NCI-H524 (cell line): ENCODE measurements around the gene CNPY3.
"Not testable (repeated sequence)": the region's sequence is repeated elsewhere in the genome, so short reads cannot be mapped to it uniquely, and the experiment has no call there.

Experiments used
- DNase-seq, 2 experiments: peaks; one replicate each; lab custom pipeline; 2025; lab: John Stamatoyannopoulos, UW

CNPY3 gene

DNA sequence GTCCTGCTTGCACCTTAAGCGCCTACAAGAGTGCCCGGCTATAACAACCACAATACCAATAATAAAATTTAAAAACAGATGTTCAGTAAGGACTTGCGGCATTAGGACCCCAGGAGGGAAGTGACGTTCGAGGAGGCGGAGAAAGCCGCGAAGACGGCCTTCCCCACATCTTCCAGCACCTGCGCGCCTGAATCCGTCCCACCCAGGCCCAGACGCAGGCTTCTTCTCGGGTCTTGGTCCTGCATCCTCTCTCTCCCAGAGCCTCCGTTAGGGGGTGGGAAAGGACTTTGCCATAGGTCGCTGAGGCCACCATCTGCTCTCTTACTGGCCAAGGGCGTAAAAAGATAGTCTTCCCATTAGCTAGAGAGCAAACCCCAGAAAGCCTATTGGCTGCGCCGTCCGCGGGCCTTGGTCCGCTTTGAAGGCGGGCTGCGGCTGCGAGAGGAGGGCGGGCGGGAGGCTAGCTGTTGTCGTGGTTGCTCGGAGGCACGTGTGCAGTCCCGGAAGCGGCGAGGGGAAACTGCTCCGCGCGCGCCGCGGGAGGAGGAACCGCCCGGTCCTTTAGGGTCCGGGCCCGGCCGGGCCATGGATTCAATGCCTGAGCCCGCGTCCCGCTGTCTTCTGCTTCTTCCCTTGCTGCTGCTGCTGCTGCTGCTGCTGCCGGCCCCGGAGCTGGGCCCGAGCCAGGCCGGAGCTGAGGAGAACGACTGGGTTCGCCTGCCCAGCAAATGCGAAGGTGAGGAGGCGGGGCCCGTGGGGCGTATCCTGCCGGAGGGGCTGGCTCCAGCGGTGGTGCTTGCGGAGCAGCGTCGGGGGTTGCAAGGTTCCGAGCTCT lies at the start of gene CNPY3:
Gene CNPY3, plus strand, starts transcription at position 495 of the 835 bp plus-strand sequence. Its CDS starts 91 bp downstream, at position 586.
- DNase-seq, result peak; percentile 97 to 99

DNA sequence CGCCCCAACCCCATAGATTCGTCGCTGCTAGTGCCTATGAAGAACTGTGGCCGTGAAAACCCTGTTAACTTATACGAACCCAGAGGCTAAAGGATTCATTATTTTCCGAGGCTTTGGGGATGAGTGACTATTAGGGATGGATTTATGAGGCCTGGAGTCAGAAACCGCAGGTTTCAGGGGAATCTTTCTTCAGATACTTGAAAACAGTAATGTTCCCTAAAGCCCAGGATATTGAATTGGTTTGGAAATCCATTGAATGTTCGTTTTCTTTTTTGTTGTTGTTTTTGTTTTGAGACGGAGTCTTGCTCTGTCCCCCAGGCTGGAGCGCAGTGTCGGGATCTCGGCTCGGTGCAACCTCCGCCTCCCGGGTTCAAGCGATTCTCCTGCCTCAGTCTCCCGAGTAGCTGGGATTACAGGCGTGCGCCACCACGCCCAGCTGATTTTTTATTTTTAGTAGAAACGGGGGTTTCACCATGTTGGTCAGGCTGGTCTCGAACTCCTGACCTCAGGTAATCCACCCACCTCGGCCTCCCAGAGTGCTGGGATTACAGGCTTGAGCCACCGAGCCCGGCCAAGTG lies 49.0 kb upstream of the CNPY3 start:
- not testable (repeated sequence) for DNase-seq

DNA sequence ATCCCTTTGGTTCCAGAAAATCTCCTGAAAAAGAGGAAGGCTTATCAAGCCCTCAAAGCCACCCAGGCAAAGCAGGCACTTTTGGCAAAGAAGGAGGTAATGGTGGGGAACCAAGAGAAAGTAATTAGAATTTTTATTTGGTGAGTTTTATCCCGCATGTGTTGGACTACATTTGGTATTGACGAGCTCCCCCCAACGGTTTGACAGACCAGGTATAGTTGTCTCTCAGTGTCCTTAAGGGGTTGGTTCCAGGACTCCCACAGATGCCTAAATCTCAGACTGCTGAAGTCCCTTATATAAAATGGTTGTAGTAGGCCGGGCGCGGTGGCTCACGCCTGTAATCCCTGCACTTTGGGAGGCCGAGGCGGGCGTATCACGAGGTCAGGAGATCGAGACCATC lies 48.4 kb upstream of the CNPY3 start:
- not testable (repeated sequence) for DNase-seq

DNA sequence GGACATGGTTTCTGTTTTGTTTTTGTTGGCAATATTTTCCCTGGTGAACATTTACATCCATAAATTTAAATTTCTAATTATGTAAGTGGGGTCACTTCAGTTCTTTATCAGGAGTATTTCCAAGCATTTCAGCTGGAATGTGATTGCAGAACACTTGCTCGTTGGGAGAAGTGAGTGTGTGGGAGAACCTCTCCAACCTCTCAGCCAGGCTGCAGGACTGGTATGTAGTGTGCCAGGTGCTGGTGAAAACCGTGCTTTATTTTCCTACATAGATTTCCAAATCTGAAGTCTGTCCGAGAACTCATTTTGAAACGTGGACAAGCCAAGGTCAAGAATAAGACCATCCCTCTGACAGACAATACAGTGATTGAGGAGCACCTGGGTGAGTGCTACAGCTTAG lies 43.6 kb upstream of the CNPY3 start:
- DNase-seq, result no peak

DNA sequence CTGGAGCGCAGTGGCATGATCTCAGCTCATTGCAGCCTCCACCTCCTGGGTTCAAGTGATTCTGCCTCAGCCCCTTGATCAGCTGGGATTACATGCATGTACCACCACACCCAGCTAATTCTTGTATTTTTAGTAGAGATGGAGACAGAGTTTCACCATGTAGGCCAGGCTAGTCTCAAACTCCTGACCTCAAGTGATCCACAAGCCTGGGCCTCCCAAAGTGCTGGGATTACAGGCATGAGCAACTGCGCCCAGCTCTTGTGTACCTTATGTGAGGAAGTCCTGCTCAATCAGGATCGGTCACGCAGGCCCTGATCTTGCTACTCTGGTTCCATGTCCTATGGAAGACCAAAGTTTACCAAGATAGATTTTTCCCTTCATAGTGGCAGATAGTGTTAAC lies 41.1 kb upstream of the CNPY3 start:
- DNase-seq, result not testable (repeated sequence)

DNA sequence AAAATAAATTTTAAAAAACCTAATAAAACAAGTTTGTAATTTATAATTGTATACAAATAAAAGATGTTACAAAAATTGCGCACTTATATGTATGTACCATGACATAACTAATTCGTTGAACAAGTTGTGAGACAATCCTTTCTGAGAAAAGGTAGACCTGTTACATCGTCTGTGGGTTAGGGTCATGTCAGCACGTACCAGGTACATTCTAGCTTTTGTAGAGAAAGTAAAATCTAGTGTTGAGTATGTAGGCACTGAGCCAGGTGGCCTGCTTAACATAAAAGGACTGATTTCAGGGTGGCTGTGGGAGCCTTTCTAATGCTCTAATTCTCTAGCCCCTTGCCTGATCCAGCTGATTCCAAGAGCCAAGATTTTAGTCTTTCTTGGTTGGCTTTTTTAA lies 39.5 kb upstream of the CNPY3 start:
- no peak for DNase-seq

DNA sequence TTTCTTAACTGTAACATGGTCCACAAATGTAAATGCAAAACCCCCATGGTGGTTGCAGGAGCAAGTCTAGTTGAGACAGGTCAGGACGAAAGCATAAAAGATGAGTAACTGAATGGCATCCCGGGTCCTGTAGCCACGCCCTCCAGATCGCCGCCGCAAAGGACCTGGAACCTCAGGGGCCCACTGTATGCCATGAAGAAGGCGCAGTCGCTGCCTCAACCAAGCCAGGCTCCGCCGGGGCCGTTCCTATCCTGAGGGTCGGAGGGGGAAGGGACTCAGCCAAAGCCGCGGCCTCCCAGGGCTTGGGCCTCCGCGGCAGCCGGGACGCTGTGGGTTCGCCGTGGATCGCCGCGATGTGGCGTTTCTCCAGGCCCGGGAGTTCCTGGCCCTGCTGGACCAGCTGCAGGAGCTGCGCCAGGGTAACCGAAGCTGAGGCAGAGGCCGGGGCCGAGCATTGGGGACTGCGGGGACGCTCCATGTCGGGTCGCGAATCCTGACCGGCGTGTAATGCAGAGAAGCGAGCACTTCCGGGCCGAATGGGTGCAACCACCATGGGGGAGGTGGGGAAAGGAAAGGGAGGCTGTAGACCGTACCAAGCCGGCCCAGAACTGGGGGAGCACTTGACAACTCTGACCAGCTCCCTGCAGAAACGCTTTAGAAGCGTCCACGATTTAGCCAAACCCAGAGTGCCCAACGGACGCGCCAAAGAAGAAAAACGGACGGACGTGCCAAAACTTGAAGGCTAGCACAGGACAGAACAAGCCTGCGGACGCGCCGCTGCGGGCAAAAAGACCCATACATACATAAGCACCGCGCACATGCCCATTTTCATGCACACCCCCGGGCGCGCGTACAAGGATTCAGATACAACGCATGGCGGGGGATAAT lies 38.7 kb upstream of the CNPY3 start:
- peak; percentile 26 to 58 for DNase-seq

GRCh38 chr6:42891199-42891722 lies 38.0 kb upstream of the CNPY3 start:
- DNase-seq, result no peak

GRCh38 chr6:42894041-42894828 lies 35.0 kb upstream of the CNPY3 start:
- DNase-seq, result not testable (repeated sequence)

DNA sequence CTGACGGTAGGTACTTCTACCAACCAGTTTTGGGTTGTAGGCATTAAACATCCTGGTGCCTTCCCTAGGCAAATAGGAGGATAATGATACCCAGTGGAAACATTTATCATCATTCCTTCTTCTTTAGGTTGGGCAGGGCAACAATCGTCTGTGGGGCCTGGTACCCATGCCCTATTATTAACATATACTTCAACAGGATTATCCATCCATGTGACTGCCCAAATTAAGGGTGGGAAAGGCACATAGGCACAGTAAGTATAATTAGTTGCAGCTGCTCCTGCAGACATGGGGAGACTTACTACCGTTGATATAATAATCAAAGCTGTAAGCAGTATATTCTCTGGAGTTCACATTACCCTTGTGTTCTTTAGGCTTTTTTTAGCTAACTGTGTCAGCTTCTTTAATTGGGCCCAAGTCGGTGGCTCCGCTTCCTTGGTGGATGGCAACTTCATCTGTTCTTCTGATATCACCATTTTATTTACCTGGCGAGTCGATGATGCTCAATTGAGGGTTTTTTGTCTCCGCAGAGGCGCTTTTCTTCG lies 33.0 kb upstream of the CNPY3 start:
- peak; percentile 70 to 90 for DNase-seq

- peak; percentile 73 to 83 for DNase-seq
These were observed 30.4 kb upstream of the CNPY3 start for GRCh38 chr6:42898891-42899361.

GRCh38 chr6:42899871-42900270 lies 29.4 kb upstream of the CNPY3 start:
- peak in 1 of 2 experiments; percentile 34 for DNase-seq

DNA sequence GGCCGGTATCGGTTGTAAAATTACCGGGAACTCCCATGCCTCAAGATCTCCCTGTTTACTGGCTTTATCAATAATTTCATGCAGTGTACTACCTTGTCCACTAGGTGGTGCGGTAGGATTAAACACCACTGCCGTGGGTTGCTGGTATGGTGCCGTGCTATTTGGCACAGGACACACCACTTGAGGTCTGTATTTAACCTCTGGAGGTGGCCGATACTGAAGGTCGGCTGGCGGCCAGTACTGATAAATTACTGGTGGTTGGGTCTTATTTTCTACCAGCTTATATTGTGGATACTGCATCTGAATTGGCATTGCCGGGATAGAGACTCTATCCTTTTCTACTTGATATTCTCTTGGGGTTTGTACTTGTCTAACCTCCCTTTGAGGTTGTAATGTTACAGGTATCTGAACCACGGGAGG lies 27.7 kb upstream of the CNPY3 start:
- peak; percentile 80 to 92 for DNase-seq

DNA sequence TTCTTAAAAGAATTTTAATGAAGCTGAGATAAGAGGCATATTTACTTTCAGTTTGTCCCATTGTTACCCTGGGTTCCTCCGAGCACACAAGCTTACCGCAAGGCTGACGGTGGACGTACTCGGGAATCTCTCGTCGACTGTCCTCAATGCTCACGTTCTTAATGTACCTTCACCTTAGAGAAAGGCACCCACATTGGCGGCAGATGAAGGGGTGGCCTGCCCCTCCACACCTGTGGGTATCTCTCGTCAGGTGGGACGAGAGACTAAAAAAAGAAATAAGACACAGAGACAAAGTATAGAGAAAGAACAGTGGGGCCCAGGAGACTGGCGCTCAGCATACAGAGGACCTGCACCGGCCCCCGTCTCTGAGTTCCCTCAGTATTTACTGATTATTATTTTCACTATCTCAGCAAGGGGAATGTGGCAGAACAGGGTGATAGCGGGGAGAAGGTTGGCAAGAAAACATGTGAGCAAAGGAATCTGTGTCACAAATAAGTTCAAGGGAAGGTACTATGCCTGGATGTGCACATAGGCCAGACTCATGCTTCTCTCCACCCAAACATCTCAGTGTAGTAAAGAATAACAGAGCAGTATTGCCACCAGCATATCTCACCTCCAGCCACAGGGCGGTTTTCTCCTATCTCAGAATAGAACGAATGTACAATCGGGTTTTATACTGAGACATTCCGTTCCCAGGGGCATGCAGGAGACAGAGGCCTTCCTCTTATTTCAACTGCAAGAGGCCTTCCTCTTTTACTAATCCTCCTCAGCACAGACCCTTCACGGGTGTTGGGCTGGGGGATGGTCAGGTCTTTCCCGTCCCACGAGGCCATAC lies 26.6 kb upstream of the CNPY3 start:
- DNase-seq, result not testable (repeated sequence)

GRCh38 chr6:42904467-42904866 lies 24.8 kb upstream of the CNPY3 start:
- DNase-seq, result no peak

GRCh38 chr6:42907336-42907735 lies 21.9 kb upstream of the CNPY3 start:
- DNase-seq, result no peak

GRCh38 chr6:42909835-42910234 lies 19.4 kb upstream of the CNPY3 start:
- no peak for DNase-seq

- DNase-seq, result peak in 1 of 2 experiments; percentile 68
These were observed 17.9 kb upstream of the CNPY3 start for GRCh38 chr6:42911171-42912021.

DNA sequence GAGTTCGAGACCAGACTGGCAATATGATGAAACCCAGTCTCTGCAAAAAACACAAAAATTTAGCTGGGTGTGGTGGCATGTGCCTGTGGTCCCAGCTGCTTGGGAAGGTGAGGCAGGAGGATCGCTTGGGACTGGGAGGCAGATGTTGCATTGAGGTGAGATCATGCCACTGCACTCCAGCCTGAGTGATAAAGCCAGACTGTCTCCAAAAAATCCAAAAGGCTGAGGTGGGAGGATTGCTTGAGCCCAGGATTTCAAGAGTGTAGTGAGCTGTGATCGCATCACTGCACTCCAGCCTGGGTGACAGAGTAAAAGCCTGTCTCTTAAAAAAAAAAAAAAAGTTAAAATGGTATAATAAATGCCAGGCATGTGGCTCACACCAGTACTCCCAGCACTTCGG lies 14.7 kb upstream of the CNPY3 start:
- DNase-seq, result no peak
